ENCODE results near the gene GLT8D2. TPM values are rescaled to one million over a fixed set of nuclear protein-coding genes. Genes with fewer than 3 reads are reported as not detected.

The GLT8D2 gene
- total and polyA plus RNA-seq, 2 of the 13 experiments (the other 11 are each of a cell fraction or from before 2014, with no cell fraction given), result not detected

DNA sequence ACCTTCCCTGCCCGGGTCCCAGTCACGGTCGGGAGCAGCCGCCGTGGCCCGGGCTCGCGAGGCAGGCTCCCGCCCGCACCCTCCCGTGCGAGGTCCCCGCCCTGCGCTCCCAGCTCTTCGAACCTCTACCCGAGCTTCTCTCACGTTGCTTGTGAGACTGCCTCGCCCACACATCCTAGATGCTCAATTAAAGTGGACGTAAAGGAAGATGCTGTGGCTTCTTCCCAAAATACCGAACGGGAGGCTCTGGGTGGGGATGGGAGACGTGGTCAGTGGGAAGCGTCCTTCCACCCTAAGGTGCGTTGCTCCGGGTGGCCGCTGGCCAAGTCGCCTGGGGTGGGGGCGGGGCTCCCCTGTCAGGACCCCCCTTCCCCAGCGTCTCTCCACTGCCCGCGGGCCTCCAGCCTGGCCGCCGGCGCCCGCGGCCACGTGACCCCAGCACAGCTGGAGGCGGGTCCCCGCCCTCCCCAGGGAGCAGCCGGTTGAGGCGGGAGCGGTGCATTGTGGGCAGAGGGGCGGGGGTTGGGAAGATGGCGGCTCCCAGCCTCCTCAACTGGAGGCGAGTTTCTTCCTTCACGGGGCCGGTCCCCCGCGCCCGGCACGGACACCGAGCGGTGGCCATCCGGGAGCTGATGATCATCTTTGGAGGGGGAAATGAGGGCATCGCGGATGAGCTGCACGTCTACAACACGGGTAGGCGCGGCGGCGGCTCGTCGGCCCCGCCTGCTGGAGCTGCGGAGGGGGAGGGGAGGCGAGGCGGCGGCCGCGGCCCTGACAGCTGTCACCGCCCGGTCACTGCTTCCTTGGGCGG lies 14.2 kb upstream of the GLT8D2 start, which contains the start of gene HCFC2 (continued):
- TF ChIP-seq, protein P1, sequence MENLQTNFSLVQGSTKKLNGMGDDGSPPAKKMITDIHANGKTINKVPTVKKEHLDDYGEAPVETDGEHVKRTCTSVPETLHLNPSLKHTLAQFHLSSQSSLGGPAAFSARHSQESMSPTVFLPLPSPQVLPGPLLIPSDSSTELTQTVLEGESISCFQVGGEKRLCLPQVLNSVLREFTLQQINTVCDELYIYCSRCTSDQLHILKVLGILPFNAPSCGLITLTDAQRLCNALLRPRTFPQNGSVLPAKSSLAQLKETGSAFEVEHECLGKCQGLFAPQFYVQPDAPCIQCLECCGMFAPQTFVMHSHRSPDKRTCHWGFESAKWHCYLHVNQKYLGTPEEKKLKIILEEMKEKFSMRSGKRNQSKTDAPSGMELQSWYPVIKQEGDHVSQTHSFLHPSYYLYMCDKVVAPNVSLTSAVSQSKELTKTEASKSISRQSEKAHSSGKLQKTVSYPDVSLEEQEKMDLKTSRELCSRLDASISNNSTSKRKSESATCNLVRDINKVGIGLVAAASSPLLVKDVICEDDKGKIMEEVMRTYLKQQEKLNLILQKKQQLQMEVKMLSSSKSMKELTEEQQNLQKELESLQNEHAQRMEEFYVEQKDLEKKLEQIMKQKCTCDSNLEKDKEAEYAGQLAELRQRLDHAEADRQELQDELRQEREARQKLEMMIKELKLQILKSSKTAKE (CRISPR knock-in tag; IDR thresholded peaks at IDR 0.05; ENCODE audit: borderline replicate concordance), result peak; percentile 79; the same call in 1 of the 2 replicates
- no peak for TF ChIP-seq STAG1 (CRISPR knock-in tag; IDR thresholded peaks at IDR 0.05)
- no peak for TF ChIP-seq SOX6 (IDR thresholded peaks at IDR 0.05)
- peak; percentile 58 for TF ChIP-seq SOX6 (CRISPR knock-in tag; IDR thresholded peaks at IDR 0.05)
- TF ChIP-seq, protein P2, sequence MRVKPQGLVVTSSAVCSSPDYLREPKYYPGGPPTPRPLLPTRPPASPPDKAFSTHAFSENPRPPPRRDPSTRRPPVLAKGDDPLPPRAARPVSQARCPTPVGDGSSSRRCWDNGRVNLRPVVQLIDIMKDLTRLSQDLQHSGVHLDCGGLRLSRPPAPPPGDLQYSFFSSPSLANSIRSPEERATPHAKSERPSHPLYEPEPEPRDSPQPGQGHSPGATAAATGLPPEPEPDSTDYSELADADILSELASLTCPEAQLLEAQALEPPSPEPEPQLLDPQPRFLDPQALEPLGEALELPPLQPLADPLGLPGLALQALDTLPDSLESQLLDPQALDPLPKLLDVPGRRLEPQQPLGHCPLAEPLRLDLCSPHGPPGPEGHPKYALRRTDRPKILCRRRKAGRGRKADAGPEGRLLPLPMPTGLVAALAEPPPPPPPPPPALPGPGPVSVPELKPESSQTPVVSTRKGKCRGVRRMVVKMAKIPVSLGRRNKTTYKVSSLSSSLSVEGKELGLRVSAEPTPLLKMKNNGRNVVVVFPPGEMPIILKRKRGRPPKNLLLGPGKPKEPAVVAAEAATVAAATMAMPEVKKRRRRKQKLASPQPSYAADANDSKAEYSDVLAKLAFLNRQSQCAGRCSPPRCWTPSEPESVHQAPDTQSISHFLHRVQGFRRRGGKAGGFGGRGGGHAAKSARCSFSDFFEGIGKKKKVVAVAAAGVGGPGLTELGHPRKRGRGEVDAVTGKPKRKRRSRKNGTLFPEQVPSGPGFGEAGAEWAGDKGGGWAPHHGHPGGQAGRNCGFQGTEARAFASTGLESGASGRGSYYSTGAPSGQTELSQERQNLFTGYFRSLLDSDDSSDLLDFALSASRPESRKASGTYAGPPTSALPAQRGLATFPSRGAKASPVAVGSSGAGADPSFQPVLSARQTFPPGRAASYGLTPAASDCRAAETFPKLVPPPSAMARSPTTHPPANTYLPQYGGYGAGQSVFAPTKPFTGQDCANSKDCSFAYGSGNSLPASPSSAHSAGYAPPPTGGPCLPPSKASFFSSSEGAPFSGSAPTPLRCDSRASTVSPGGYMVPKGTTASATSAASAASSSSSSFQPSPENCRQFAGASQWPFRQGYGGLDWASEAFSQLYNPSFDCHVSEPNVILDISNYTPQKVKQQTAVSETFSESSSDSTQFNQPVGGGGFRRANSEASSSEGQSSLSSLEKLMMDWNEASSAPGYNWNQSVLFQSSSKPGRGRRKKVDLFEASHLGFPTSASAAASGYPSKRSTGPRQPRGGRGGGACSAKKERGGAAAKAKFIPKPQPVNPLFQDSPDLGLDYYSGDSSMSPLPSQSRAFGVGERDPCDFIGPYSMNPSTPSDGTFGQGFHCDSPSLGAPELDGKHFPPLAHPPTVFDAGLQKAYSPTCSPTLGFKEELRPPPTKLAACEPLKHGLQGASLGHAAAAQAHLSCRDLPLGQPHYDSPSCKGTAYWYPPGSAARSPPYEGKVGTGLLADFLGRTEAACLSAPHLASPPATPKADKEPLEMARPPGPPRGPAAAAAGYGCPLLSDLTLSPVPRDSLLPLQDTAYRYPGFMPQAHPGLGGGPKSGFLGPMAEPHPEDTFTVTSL (CRISPR knock-in tag; IDR thresholded peaks at IDR 0.05; ENCODE audit: borderline replicate concordance), result peak; percentile 27; the same call in 1 of the 2 replicates
- 0 out of 2 replicates have a peak, but pooled peaks have one; percentile 51 for TF ChIP-seq ZNF567 (CRISPR knock-in tag; IDR thresholded peaks at IDR 0.05; ENCODE audit: borderline replicate concordance)
- peak; percentile 20; the same call in 1 of the 2 replicates for TF ChIP-seq ZNF7 (CRISPR knock-in tag; IDR thresholded peaks at IDR 0.05)
- TF ChIP-seq GATAD2A (CRISPR knock-in tag; IDR thresholded peaks at IDR 0.05), result peak; percentile 25; the same call in 1 of the 2 replicates
- TF ChIP-seq ZNF30 (CRISPR knock-in tag; IDR thresholded peaks at IDR 0.05), result no peak
- peak; percentile 63; the same call in 1 of the 2 replicates for TF ChIP-seq NRL (CRISPR knock-in tag; IDR thresholded peaks at IDR 0.05; ENCODE audit: borderline replicate concordance)
- TF ChIP-seq ZNF331 (CRISPR knock-in tag; IDR thresholded peaks at IDR 0.05), result no peak; the same call in 1 of the 2 replicates
- TF ChIP-seq NCOA2 (CRISPR knock-in tag; IDR thresholded peaks at IDR 0.05), result 0 out of 2 replicates have a peak, but pooled peaks have one; percentile 13
- peak; percentile 36; the same call in 1 of the 2 replicates for TF ChIP-seq SP2 (CRISPR knock-in tag; IDR thresholded peaks at IDR 0.05)
- TF ChIP-seq ZNF296 (CRISPR knock-in tag; conservative IDR thresholded peaks at IDR 0.05), result 0 out of 2 replicates have a peak, but pooled peaks have one; percentile 25
- peak; percentile 35; the same call in 1 of the 2 replicates for TF ChIP-seq RXRB (CRISPR knock-in tag; IDR thresholded peaks at IDR 0.05; ENCODE audit: borderline replicate concordance)
- TF ChIP-seq HNRNPL (IDR thresholded peaks at IDR 0.05; ENCODE audit: low read depth, low read length), result no peak
- peak; percentile 36 for TF ChIP-seq HIVEP1 (CRISPR knock-in tag; IDR thresholded peaks at IDR 0.05)
- peak; percentile 64; the same call in 1 of the 2 replicates for TF ChIP-seq ERF (CRISPR knock-in tag; IDR thresholded peaks at IDR 0.05)
- peak; percentile 48 for TF ChIP-seq FOXC1 (CRISPR knock-in tag; IDR thresholded peaks at IDR 0.05; ENCODE audit: borderline replicate concordance)
- TF ChIP-seq, protein P3, sequence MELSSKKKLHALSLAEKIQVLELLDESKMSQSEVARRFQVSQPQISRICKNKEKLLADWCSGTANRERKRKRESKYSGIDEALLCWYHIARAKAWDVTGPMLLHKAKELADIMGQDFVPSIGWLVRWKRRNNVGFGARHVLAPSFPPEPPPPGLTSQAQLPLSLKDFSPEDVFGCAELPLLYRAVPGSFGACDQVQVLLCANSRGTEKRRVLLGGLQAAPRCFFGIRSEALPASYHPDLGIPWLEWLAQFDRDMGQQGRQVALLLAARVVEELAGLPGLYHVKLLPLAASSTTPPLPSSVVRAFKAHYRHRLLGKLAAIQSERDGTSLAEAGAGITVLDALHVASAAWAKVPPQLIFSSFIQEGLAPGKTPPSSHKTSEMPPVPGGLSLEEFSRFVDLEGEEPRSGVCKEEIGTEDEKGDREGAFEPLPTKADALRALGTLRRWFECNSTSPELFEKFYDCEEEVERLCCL (CRISPR knock-in tag; IDR thresholded peaks at IDR 0.05; ENCODE audit: borderline replicate concordance), result peak; percentile 61; the same call in 1 of the 2 replicates
- peak; percentile 81 for TF ChIP-seq PHF20 (CRISPR knock-in tag; IDR thresholded peaks at IDR 0.05)
